ENCODE measurements around the gene ENPP5. TPM values are rescaled to one million over a fixed set of nuclear protein-coding genes. Genes with fewer than 3 reads are reported as not detected.

Gene ENPP5
- total RNA-seq, 1 donor from 2014 or later, result 23.7 TPM

DNA sequence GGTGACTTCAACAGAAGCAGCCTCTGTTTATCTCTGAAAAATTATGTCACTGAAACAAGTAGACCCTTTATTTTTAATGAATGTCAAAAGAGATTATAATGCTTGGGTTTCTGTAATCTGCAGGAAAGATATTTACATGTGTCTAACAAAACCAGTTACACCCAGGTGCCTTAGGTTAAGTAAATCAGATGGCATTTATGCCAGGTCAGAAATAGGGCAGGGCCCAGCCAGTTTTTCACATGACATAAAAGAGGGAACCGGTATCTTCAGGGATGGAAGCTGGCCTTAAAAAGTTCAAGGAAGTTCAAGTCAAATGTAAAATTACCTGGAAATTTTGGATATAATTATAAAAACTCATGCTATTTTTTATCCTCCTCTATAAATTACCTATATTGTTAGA, 55.1 kb downstream of the ENPP5 start:
- H3F3A ChIP-seq (ENCODE audit: low read depth), result no peaks in the 10 kb centered on the region
- no peaks in the 10 kb centered on the region for H4K20me1 ChIP-seq (ENCODE audit: low read depth)
- no peak overlapping the region for H2AFZ ChIP-seq (replicated peaks)
- no peaks in the 10 kb centered on the region for H3K4me1 ChIP-seq
- no peak for TF ChIP-seq EZH2 (IDR thresholded peaks at IDR 0.05)
- TF ChIP-seq, protein P1, sequence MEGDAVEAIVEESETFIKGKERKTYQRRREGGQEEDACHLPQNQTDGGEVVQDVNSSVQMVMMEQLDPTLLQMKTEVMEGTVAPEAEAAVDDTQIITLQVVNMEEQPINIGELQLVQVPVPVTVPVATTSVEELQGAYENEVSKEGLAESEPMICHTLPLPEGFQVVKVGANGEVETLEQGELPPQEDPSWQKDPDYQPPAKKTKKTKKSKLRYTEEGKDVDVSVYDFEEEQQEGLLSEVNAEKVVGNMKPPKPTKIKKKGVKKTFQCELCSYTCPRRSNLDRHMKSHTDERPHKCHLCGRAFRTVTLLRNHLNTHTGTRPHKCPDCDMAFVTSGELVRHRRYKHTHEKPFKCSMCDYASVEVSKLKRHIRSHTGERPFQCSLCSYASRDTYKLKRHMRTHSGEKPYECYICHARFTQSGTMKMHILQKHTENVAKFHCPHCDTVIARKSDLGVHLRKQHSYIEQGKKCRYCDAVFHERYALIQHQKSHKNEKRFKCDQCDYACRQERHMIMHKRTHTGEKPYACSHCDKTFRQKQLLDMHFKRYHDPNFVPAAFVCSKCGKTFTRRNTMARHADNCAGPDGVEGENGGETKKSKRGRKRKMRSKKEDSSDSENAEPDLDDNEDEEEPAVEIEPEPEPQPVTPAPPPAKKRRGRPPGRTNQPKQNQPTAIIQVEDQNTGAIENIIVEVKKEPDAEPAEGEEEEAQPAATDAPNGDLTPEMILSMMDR (IDR thresholded peaks at IDR 0.05), result no peak
- no peak for TF ChIP-seq EZH2phosphoT487 (IDR thresholded peaks at IDR 0.05)
- H3K79me2 ChIP-seq (ENCODE audit: low read depth), result no peaks in the 10 kb centered on the region
- H3K9me3 Mint-ChIP-seq, result peaks cover 4% of the 10 kb centered on the region
- H3K27me3 Mint-ChIP-seq (ENCODE audit: insufficient read depth, low read depth), result peaks cover 7% of the 10 kb centered on the region
- H3K27ac Mint-ChIP-seq, result no peak overlapping the region
- DNase-seq (ENCODE audit: low spot score), result no peak
- no peak overlapping the region for H3K4me2 ChIP-seq
- H3K36me3 Mint-ChIP-seq, result no peaks in the 10 kb centered on the region
- H3K9ac ChIP-seq, result no peak overlapping the region
- H3K36me3 ChIP-seq, result no peaks in the 10 kb centered on the region
- H3K27ac ChIP-seq, result no peak overlapping the region
- no peaks in the 10 kb centered on the region for H3K9me3 ChIP-seq (ENCODE audit: low read depth)
- no peaks in the 10 kb centered on the region for H3K27me3 ChIP-seq
- H3K4me1 Mint-ChIP-seq, result no peaks in the 10 kb centered on the region
- no peak overlapping the region for H3K4me3 Mint-ChIP-seq
- H3K4me3 ChIP-seq, result no peak overlapping the region

DNA sequence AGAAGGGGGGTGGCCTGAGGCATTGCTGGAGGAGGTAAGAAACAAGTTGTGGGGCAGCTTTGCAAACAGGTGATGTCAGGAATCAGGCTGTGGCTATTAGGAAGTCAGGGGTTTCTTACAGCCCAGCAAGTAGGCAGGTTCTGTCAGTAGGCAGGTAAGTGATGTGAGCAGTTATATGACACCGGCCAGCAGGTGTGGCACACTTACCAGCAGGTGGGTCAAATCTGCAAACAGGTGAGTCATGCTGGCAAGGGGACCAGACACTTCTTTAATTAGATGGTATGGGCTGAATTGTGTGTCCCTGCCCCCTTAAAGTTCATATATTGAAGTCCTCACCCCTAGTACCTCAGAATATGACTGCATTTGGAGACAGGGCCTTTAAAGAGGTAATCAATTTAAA, 57.4 kb downstream of the ENPP5 start:
- Histone ChIP-seq H3K9me3 (ENCODE audit: low read depth) (no peaks in the 10 kb centered on the region), H3K79me2 (ENCODE audit: low read depth) (no peaks in the 10 kb centered on the region), H3K4me3 (no peak overlapping the region), H2AFZ (replicated peaks) (no peak overlapping the region), H3K27me3 (no peaks in the 10 kb centered on the region), H3K36me3 (no peaks in the 10 kb centered on the region), H3K4me2 (no peak overlapping the region), H3K27ac (no peak overlapping the region), H3K9ac (no peak overlapping the region), H4K20me1 (ENCODE audit: low read depth) (no peaks in the 10 kb centered on the region), H3K4me1 (no peaks in the 10 kb centered on the region), H3F3A (ENCODE audit: low read depth) (no peaks in the 10 kb centered on the region)
- TF ChIP-seq, protein P1 (IDR thresholded peaks at IDR 0.05), result no peak
- H3K27ac Mint-ChIP-seq, result no peak overlapping the region
- peaks cover 3% of the 10 kb centered on the region for H3K9me3 Mint-ChIP-seq
- DNase-seq (ENCODE audit: low spot score), result no peak
- H3K27me3 Mint-ChIP-seq (ENCODE audit: insufficient read depth, low read depth), result peaks cover 7% of the 10 kb centered on the region
- no peak overlapping the region for H3K4me3 Mint-ChIP-seq
- no peaks in the 10 kb centered on the region for H3K4me1 Mint-ChIP-seq
- no peaks in the 10 kb centered on the region for H3K36me3 Mint-ChIP-seq

Other genes with a start within 250 kb of the ENPP5 start
- gene CLIC5, start 155.1 kb downstream of the ENPP5 start, total RNA-seq (ENCODE audit: low replicate concordance), result 0.06 TPM in 1 of 2 replicates, not detected in the other
- gene ENPP4, start 41.0 kb downstream of the ENPP5 start, total RNA-seq (ENCODE audit: low replicate concordance), result 13.1 and 22.9 TPM in 2 replicates